Measurements from ENCODE around the gene TRAFD1. TPM values are rescaled to one million over a fixed set of nuclear protein-coding genes. Genes with fewer than 3 reads are reported as not detected.
A peak's percentile ranks its signal among the peaks of the same experiment; 100 is the strongest.

TRAFD1 gene
- total and polyA plus RNA-seq, 2 of the 8 experiments (the other 6 are each of a cell fraction or from before 2014, with no cell fraction given): 18.1 to 33.1 TPM

- H3K9me3 ChIP-seq (ENCODE audit: insufficient read depth in 2 of 2, low read depth in 1 of 2, low read length in 1 of 2): no peaks in the 10 kb centered on the region
- peak overlapping the region; percentile 14; the same call in 1 of the 2 replicates for H2AFZ ChIP-seq (ENCODE audit: low read length)
- H3K18ac ChIP-seq (ENCODE audit: extremely low read depth, low read length): no peak overlapping the region
- H3K4me2 ChIP-seq (ENCODE audit: insufficient read depth in 1 of 2, low read depth in 2 of 2, low read length in 2 of 2): no peak overlapping the region; a peak in 2 of 4 replicates
- no peak overlapping the region for H3K9ac ChIP-seq (replicated peaks in 1 of 4; ENCODE audit: extremely low read depth in 1 of 4, low read depth in 3 of 4, low read length in 3 of 4)
- H3K56ac ChIP-seq (replicated peaks; ENCODE audit: insufficient read length, low read depth, low read length): no peak overlapping the region
- H3K79me1 ChIP-seq (ENCODE audit: low read depth, low read length): no peaks in the 10 kb centered on the region; the same call in 1 of the 2 replicates
- H4K8ac ChIP-seq (ENCODE audit: extremely low read depth, insufficient read depth, low read length): no peak overlapping the region
- no peak overlapping the region for H2BK15ac ChIP-seq (ENCODE audit: low read length)
- H3K4me3 ChIP-seq (ENCODE audit: extremely low read depth in 1 of 4, insufficient read depth in 2 of 4, low read depth in 3 of 4, low read length in 4 of 4): no peak overlapping the region
- no peaks in the 10 kb centered on the region for H4K20me1 ChIP-seq (replicated peaks in 1 of 2; ENCODE audit: control insufficient read depth in 1 of 2, insufficient read depth in 2 of 2, low read length in 2 of 2)
- no peak overlapping the region for H3K14ac ChIP-seq (ENCODE audit: insufficient read length)
- no peaks in the 10 kb centered on the region for H3K27me3 ChIP-seq (replicated peaks in 1 of 4; ENCODE audit: control insufficient read depth in 3 of 4, extremely low read depth in 1 of 4, insufficient read depth in 3 of 4, low read length in 3 of 4)
- 92% methylated on average over 4 of the region's 5 CpGs; no CpG with 5 or more reads in 1 of the 2 experiments for WGBS, 2 experiments (ENCODE audit: extremely low coverage in 1 of 2, insufficient coverage in 1 of 2, insufficient read length in 1 of 2, insufficient replicate concordance in 2 of 2, low coverage in 1 of 2, low lambda C conversion rate in 2 of 2, missing lambda C conversion rate in 1 of 2)
- H3K79me2 ChIP-seq (ENCODE audit: control insufficient read depth in 1 of 2, insufficient read depth in 2 of 2, low read length in 2 of 2): peaks cover 12 to 22% of the 10 kb centered on the region in 2 experiments
- no peak overlapping the region for H4K5ac ChIP-seq (ENCODE audit: insufficient read length, low read depth, low read length)
- no peak for DNase-seq (ENCODE audit: low read depth in 1 of 2, low spot score in 2 of 2)
- ChIA-PET POLR2A (ENCODE audit: partially characterized antibody) (interaction anchor here (0.6 to 0.7 kb wide), 2 partner anchors 13 to 276 kb away, joined by 3 to 4 read pairs; no protein-coding TSS in a partner anchor), CTCF (ENCODE audit: partially characterized antibody) (interaction anchor here (1.2 to 2.1 kb wide), 2 partner anchors 15 to 86 kb away, joined by 3 to 7 read pairs; no protein-coding TSS in a partner anchor)
- H3K4me1 ChIP-seq (replicated peaks in 1 of 4; ENCODE audit: control insufficient read depth in 3 of 4, insufficient read depth in 4 of 4, low read length in 3 of 4): peaks cover 11 to 17% (median 14%) of the 10 kb centered on the region in 4 experiments; a peak in 6 of 7 replicates
- H3K23me2 ChIP-seq (ENCODE audit: low read depth, low read length): peaks cover 9% of the 10 kb centered on the region; the same call in 1 of the 2 replicates
- no peaks in the 10 kb centered on the region for H3K36me3 ChIP-seq (ENCODE audit: control insufficient read depth in 2 of 4, insufficient read depth in 4 of 4, low read length in 3 of 4)
- no peak overlapping the region for H2AK5ac ChIP-seq (ENCODE audit: low read depth, low read length)
- H3K23ac ChIP-seq (ENCODE audit: insufficient read length): no peak overlapping the region
- no peak for FAIRE-seq
- H3K27ac ChIP-seq (ENCODE audit: low read depth, low read length): no peak overlapping the region
- no peak overlapping the region for H2BK12ac ChIP-seq (ENCODE audit: low read depth, low read length)
- no peak overlapping the region for H2BK120ac ChIP-seq (replicated peaks; ENCODE audit: low read depth, low read length)
- H2BK20ac ChIP-seq (ENCODE audit: low read length): no peak overlapping the region
- H2BK5ac ChIP-seq (ENCODE audit: low read depth, low read length): 0 out of 2 replicates have a peak overlapping the region, but pooled peaks have one; percentile 3
- no peak overlapping the region for H4K91ac ChIP-seq (replicated peaks; ENCODE audit: insufficient read length, low read length)
- H3K4ac ChIP-seq (replicated peaks; ENCODE audit: insufficient read length, low read depth, low read length): no peak overlapping the region
- TF ChIP-seq RXRA (IDR thresholded peaks at IDR 0.05; ENCODE audit: insufficient read depth, low read depth, low read length) (no peak), SUZ12 (IDR thresholded peaks at IDR 0.05; ENCODE audit: low read length) (no peak), CTCF (IDR thresholded peaks at IDR 0.05; ENCODE audit: control extremely low read depth in 1 of 3, insufficient read depth in 1 of 3, low read depth in 1 of 3, low read length in 3 of 3) (no peak), SIN3A (conservative IDR thresholded peaks at IDR 0.05 in 1 of 2, IDR thresholded peaks at IDR 0.05 in 1 of 2; ENCODE audit: low read depth in 1 of 2, low read length in 2 of 2) (no peak), SP2 (IDR thresholded peaks at IDR 0.05; ENCODE audit: low read length) (no peak), GTF2F1 (IDR thresholded peaks at IDR 0.05; ENCODE audit: borderline replicate concordance, low read depth, low read length) (no peak), POU5F1 (IDR thresholded peaks at IDR 0.05; ENCODE audit: low read depth, low read length) (no peak), PHF8 (conservative IDR thresholded peaks at IDR 0.05; ENCODE audit: low read depth, low read length) (no peak), SAP30 (IDR thresholded peaks at IDR 0.05; ENCODE audit: insufficient read depth, insufficient replicate concordance, low read length) (no peak), HDAC2 (IDR thresholded peaks at IDR 0.05; ENCODE audit: borderline replicate concordance in 1 of 2, low read depth in 2 of 2, low read length in 2 of 2) (no peak)
Observed at GRCh38 chr12:112111931-112112330, 13.4 kb upstream of the TRAFD1 start.

Measured in H1 (cell line).